Cerebellar cortex (tissue), 1 donor: ENCODE measurements around the gene EPX.
A peak's percentile ranks its signal among the peaks of the same experiment; 100 is the strongest.

Experiments used
- DNase-seq: peaks from one replicate; pipeline ENCODE4 v3.0.0-alpha.2; 2015; ENCODE audit warnings: low spot score

Gene EPX

DNA sequence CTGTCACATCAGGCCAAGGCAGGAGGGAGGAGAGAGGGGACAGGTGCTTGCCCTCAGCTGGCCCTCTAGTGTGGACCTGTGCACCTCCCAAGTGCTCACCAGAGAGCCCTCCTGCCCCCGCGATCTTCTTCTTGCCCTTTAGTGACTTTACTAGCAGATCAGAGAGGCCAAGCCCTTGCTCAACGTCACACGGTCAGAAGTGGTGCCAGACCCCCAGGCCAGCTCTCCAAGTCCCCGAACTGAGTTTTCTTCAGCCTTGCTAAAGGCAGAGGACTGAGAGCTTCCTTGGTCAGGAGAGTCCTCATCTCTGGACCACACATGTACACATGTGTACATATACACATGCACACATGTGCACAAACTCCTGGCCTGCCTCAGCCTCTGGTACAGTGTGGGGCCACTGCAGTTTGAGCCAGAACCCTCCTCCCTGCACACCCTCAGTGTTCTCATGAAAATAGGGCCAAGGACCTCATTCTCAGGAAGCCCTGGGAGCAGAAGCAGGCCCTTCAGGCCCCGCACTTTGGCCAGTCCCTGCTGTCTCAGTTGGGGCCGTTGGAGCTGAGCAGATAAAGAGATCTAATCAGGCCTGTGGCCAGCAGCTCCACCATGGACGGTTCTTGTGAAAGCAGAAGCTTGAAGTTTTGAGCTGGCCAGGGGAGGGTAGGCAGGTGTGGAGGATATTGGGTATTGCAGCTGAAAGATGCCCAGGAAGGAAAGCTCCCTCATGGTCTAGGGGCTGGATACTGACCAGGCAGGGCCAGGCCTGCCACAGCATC, 7.4 kb upstream of the EPX start:
- no peak for DNase-seq

- DNase-seq = no peak
Measured at GRCh38 chr17:58186591-58186990, 5.9 kb upstream of the EPX start.

- no peak for DNase-seq
Measured at GRCh38 chr17:58187063-58187462, 5.5 kb upstream of the EPX start.

- no peak for DNase-seq
Measured at GRCh38 chr17:58187675-58188074, 4.9 kb upstream of the EPX start.

DNA sequence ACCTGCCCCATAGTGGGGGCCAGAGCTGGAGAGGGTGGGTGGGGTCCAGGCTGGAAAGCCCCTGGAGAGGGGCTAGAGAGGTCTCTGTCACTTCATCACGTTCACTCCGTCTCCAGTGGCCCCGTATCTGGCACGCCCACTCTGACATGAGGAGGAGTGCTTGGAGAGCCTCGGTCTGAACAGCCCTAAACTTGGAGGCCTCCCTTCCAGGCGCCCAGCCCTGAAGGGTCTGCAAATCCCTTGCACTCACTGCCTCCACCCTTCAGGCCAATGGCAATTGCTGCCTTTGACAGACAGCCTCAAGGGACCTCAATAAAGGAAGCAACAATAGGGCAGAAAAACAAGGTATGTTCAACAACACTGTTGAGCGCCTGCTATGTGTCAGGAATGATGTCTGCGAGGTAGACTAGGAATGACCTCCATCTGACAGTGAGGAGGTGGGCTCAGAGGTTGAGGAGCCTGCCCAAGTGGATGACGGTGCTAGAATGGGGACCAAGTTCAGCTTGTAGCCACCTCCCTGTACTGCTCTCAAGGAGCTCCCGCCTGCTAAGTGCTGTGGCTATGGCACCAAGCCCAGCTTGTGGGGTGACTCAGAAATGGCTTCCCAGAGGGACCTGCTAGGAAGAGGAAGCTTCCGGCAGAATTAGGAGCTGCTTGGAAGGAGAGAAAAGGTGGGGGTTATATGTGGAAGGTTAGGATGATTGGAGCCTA, 2.9 kb upstream of the EPX start:
- no peak for DNase-seq

GRCh38 chr17:58191241-58191896, 1.2 kb upstream of the EPX start:
- DNase-seq = no peak

- no peak for DNase-seq
Measured at GRCh38 chr17:58193641-58194255, 1.2 kb downstream of the EPX start.

DNA sequence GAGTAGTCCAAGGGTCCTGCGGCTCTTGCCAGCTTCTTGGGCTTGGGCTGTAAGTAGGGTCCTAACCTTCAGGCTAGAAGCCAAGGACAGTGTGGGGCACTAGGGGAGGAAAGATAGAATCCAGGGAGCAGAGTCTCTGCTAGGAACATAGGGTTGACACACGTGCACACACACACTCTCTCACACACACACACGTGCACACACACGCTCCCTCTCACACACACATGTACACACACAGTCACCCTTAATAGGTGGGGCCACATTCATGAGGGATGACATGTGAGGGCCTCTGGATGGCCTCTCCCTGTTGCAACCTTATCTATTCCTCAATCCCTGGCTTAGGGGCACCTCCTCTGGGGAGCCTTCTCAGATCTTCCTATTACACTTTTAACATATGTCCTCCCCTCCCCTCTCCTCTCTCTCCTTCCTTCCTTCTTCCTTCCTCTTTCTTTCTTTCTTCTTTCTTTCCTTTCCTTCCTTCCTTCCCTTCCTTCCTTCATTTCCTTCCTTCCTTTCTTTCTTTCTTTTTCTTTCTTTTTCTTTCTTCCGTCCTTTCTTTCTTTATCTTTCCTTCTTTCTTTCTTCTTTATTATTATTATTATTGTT, 3.1 kb downstream of the EPX start:
- DNase-seq = no peak

GRCh38 chr17:58196610-58197009, 4.1 kb downstream of the EPX start:
- DNase-seq = no peak

- peak; percentile 44 for DNase-seq
Measured at GRCh38 chr17:58200024-58200633, 7.6 kb downstream of the EPX start.

DNA sequence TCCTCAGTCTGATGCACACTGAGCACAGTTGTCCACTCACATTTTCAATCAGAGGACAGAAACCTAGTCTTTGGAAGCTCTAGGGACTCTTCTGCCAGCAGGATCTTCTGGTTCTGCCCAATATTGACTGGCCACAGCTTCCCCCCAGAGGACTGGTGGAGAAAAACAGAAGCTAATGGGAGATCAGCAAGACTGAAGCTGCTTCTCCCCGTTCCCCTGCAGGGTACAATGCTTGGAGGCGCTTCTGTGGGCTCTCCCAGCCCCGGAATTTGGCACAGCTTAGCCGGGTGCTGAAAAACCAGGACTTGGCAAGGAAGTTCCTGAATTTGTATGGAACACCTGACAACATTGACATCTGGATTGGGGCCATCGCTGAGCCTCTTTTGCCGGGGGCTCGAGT, 10.3 kb downstream of the EPX start:
- DNase-seq = no peak

DNA sequence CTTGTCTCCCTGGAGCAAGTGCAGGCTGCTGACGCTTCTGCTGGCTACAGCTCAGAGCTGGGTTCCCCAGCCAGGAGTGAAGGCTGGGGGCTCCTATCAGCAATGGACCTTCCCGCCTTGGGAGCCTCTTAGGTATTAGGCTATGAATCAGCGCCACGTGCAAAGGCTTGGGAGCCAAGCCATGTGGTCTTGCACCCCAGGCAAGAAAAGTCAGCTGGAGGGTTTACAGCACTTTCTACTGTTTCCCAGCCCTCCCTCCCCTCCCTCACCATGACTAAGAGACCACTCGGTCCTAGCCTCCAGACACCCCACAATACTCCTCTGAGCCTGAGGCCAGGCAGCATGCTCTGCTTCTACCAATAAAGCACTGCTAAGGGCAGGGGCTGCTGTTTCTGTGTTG, 12.3 kb downstream of the EPX start:
- DNase-seq = no peak

DNA sequence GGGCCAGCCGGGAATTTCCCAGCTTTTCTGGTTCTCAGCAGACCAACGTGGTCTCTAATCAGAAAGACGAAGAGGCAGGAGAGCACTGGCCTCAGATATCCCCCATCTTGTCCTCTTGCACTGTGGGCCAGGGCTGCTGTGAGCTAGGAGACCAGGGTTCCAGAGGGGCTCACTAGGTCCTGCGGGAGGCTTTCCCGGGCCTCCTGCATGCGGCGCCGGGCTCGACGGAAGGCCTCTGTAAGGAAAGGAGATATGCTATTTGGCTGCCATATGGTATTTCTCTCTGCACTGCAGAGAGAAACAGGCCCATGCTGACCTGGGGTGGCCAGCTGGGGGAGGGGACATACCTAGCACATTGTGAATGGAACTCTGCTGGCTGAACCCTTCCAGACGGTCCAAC, 13.4 kb downstream of the EPX start:
- no peak for DNase-seq

DNA sequence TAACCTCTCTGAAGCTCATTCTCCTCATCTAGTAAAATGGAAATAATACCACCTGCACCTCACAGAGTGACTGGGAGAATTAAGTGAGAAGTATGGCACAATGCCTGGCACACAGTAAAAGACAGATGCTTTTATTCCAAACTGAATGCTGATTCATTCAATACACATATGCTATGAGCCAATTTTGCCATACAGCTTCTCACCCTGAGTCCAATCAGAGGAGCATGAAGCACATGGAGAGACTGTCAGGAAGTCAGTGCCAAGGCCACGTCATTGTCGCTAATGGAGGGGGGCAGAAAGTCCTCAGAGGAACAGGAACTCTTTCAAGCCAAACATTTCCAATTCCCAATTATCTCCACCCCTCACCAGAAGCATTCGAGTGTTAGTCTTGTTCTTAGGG, 14.9 kb downstream of the EPX start:
- no peak for DNase-seq

GRCh38 chr17:58208344-58208743, 15.8 kb downstream of the EPX start:
- DNase-seq = no peak

GRCh38 chr17:58210922-58211321, 18.4 kb downstream of the EPX start:
- no peak for DNase-seq

DNA sequence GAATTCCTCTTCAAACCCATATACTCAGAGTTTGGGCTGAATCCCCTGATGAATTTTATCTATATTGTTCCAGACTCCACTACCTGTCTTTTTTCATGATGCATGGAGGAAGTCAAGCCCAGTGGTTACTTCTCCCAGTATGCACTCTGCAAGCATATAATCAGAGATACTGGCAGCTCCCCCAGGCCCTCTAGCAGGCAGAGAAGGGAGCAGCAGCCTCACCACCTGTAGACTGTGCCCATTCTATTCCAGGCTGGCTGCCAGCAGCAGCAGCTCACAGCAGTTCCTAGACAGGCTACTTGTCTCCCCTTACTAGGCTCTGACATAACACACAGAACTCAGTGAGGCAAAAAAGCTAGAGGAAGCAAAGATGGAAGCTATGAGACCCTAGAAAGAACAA, 23.2 kb downstream of the EPX start:
- peak; percentile 8 for DNase-seq

GRCh38 chr17:58217766-58218165, 25.2 kb downstream of the EPX start:
- DNase-seq = no peak

- DNase-seq = peak; percentile 92
Measured at GRCh38 chr17:58219007-58219788, 26.7 kb downstream of the EPX start, which contains the start of gene MKS1. TSS of gene MKS1 (minus strand) at chr17:58219255. CDS start at chr17:58219230, 25 bp downstream.

GRCh38 chr17:58219789-58220183, 27.3 kb downstream of the EPX start:
- no peak for DNase-seq

DNA sequence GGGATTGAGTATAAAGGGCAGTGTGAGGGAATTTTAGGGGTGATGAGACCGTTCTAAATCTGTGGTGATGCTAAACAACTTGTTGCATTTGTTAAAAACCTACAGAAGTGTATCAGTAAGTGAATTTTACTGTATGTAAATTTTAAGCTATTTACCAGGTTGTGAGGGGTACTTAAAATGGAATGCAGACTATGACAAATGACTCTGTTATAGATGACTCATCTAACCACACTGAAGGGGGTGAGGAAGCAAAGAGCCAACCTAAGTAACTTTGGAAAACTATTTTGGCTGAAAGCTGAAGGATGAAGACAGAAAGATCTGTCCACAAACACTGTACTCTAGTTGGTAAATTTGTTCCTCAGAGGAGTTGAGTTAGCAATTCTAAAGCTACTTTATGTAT, 31.8 kb downstream of the EPX start:
- no peak for DNase-seq
